Measurements from ENCODE around the gene KCNMB2. TPM values are rescaled to one million over a fixed set of nuclear protein-coding genes. Genes with fewer than 3 reads are reported as not detected.

Gene KCNMB2
- total and polyA plus RNA-seq, 2 experiments from 2014 or later = 2.4 TPM; not detected in 1

GRCh38 chr3:178810181-178810580 is 273.9 kb downstream of the KCNMB2 start:
- H3K9me2 ChIP-seq (replicated peaks; ENCODE audit: insufficient read depth) = no peaks in the 10 kb centered on the region
- H3K4me3 ChIP-seq = no peak overlapping the region
- H3K36me3 ChIP-seq (replicated peaks; ENCODE audit: insufficient read depth, low read depth) = no peaks in the 10 kb centered on the region
- no peak overlapping the region for H3K4me2 ChIP-seq
- no peak for DNase-seq (ENCODE audit: low spot score)
- 56% methylated on average over 2 of the region's 2 CpGs for WGBS (ENCODE audit: low lambda C conversion rate, missing lambda C conversion rate)
- no peak for TF ChIP-seq EZH2phosphoT487 (IDR thresholded peaks at IDR 0.05; ENCODE audit: low read depth, severe bottlenecking, unreplicated experiment)
- no peak for TF ChIP-seq EZH2 (IDR thresholded peaks at IDR 0.05; ENCODE audit: borderline replicate concordance)
- TF ChIP-seq, protein P1, sequence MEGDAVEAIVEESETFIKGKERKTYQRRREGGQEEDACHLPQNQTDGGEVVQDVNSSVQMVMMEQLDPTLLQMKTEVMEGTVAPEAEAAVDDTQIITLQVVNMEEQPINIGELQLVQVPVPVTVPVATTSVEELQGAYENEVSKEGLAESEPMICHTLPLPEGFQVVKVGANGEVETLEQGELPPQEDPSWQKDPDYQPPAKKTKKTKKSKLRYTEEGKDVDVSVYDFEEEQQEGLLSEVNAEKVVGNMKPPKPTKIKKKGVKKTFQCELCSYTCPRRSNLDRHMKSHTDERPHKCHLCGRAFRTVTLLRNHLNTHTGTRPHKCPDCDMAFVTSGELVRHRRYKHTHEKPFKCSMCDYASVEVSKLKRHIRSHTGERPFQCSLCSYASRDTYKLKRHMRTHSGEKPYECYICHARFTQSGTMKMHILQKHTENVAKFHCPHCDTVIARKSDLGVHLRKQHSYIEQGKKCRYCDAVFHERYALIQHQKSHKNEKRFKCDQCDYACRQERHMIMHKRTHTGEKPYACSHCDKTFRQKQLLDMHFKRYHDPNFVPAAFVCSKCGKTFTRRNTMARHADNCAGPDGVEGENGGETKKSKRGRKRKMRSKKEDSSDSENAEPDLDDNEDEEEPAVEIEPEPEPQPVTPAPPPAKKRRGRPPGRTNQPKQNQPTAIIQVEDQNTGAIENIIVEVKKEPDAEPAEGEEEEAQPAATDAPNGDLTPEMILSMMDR (IDR thresholded peaks at IDR 0.05; ENCODE audit: poor library complexity) = no peak
- H4K20me1 ChIP-seq (ENCODE audit: insufficient read depth, poor library complexity, severe bottlenecking) = no peaks in the 10 kb centered on the region
- no peaks in the 10 kb centered on the region for H3K27me3 ChIP-seq
- no peaks in the 10 kb centered on the region for H3K4me1 ChIP-seq (ENCODE audit: insufficient read depth)
- H2AFZ ChIP-seq = no peak overlapping the region
- no peak overlapping the region for H3K27ac ChIP-seq
- no peaks in the 10 kb centered on the region for H3K9me3 ChIP-seq (ENCODE audit: low read depth)
- H3K79me2 ChIP-seq = no peaks in the 10 kb centered on the region

GRCh38 chr3:178822722-178823121 is 286.5 kb downstream of the KCNMB2 start:
- Histone ChIP-seq H3K79me2 (no peaks in the 10 kb centered on the region), H3K27me3 (no peaks in the 10 kb centered on the region), H3K4me1 (ENCODE audit: insufficient read depth) (no peaks in the 10 kb centered on the region), H2AFZ (no peak overlapping the region), H3K9me3 (ENCODE audit: low read depth) (no peaks in the 10 kb centered on the region), H3K4me2 (no peak overlapping the region), H4K20me1 (ENCODE audit: insufficient read depth, poor library complexity, severe bottlenecking) (no peaks in the 10 kb centered on the region), H3K36me3 (replicated peaks; ENCODE audit: insufficient read depth, low read depth) (no peaks in the 10 kb centered on the region), H3K9me2 (replicated peaks; ENCODE audit: insufficient read depth) (no peaks in the 10 kb centered on the region), H3K27ac (peak overlapping the region; percentile 29), H3K4me3 (no peak overlapping the region)
- 77% methylated on average over 2 of the region's 2 CpGs for WGBS (ENCODE audit: low lambda C conversion rate, missing lambda C conversion rate)
- DNase-seq (ENCODE audit: low spot score) = no peak
- TF ChIP-seq, protein P1 (IDR thresholded peaks at IDR 0.05; ENCODE audit: poor library complexity) = no peak
- TF ChIP-seq EZH2phosphoT487 (IDR thresholded peaks at IDR 0.05; ENCODE audit: low read depth, severe bottlenecking, unreplicated experiment) (no peak), EZH2 (IDR thresholded peaks at IDR 0.05; ENCODE audit: borderline replicate concordance) (no peak)

- Histone ChIP-seq H3K4me3 (no peak overlapping the region), H3K9me2 (replicated peaks; ENCODE audit: insufficient read depth) (no peaks in the 10 kb centered on the region), H3K9me3 (ENCODE audit: low read depth) (no peaks in the 10 kb centered on the region), H3K27ac (peak overlapping the region; percentile 29), H3K36me3 (replicated peaks; ENCODE audit: insufficient read depth, low read depth) (no peaks in the 10 kb centered on the region), H3K4me2 (no peak overlapping the region), H3K79me2 (no peaks in the 10 kb centered on the region), H4K20me1 (ENCODE audit: insufficient read depth, poor library complexity, severe bottlenecking) (no peaks in the 10 kb centered on the region), H3K4me1 (ENCODE audit: insufficient read depth) (no peaks in the 10 kb centered on the region), H3K27me3 (no peaks in the 10 kb centered on the region), H2AFZ (no peak overlapping the region)
- TF ChIP-seq, protein P1 (IDR thresholded peaks at IDR 0.05; ENCODE audit: poor library complexity) = no peak
- TF ChIP-seq EZH2phosphoT487 (IDR thresholded peaks at IDR 0.05; ENCODE audit: low read depth, severe bottlenecking, unreplicated experiment) = no peak
- TF ChIP-seq EZH2 (IDR thresholded peaks at IDR 0.05; ENCODE audit: borderline replicate concordance) = no peak
- DNase-seq (ENCODE audit: low spot score) = no peak
- 39% methylated on average over 1 of the region's 1 CpG for WGBS (ENCODE audit: low lambda C conversion rate, missing lambda C conversion rate)
These were observed 286.9 kb downstream of the KCNMB2 start for GRCh38 chr3:178823150-178823549.

Measured in hepatocyte (in vitro differentiated cells).